Measurements from ENCODE around the gene COL11A2.

DNA sequence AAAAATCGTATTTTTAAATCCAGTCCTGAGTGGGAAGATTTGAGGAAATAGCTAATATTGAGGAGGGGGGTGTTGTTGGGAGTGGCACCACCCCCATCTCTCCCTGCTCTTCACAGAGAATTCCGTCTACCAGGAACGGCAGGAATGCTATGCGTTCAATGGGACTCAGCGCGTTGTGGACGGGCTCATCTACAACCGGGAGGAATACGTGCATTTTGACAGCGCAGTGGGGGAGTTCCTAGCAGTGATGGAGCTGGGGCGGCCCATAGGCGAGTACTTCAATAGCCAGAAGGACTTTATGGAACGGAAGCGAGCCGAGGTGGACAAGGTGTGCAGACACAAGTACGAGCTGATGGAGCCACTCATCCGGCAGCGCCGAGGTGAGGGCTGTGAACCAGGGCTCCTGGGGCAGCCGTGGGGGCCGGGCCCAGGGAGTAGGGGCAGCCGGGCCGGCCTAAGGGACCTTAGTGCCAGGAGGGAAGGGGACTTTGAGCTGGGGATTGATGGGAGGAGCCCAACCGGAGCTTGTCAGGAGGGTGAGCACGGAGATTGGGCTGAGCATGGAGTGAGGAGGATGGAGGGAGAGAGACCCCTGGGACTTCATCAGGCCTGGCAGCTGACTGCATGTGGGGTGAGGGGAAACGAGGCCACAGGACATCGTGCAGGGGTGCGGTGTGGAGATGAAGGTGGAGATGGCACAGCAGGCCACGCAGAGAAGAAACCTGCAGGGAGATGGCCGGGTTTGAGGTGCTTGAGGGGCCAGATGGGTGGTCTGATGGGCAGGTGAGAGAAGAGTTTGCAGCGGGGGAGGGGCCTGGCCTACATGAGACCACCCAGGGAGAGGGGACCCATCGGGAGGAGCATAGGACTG is 75.2 kb downstream of the COL11A2 start:
- no peak for TF ChIP-seq FOXK2 (IDR thresholded peaks at IDR 0.05)
- TF ChIP-seq SP1 (IDR thresholded peaks at IDR 0.05) = no peak
- TF ChIP-seq CTBP1 (IDR thresholded peaks at IDR 0.05; ENCODE audit: borderline replicate concordance) = no peak
- TF ChIP-seq TARDBP (IDR thresholded peaks at IDR 0.05) = no peak
- no peak for TF ChIP-seq HDGF (IDR thresholded peaks at IDR 0.05; ENCODE audit: borderline replicate concordance)
- TF ChIP-seq BHLHE40 (IDR thresholded peaks at IDR 0.05; ENCODE audit: borderline replicate concordance) = no peak
- TF ChIP-seq FOXA1 (IDR thresholded peaks at IDR 0.05) = no peak
- no peak for TF ChIP-seq NFRKB (IDR thresholded peaks at IDR 0.05)
- no peak for TF ChIP-seq L3MBTL2 (conservative IDR thresholded peaks at IDR 0.05)
- no peak for TF ChIP-seq ELF4 (IDR thresholded peaks at IDR 0.05)

Measured in HEK293T (cell line).